GM21576 (cell line): ENCODE data around the gene HPSE2.

Experiments
- ATAC-seq: cut with Tn5 transposase; IDR thresholded peaks from one replicate; pipeline ENCODE4 v1.9.1; 2021; ENCODE audit warnings: mild to moderate bottlenecking, moderate library complexity; ENCODE audit not compliant: unreplicated experiment

HPSE2 gene

DNA sequence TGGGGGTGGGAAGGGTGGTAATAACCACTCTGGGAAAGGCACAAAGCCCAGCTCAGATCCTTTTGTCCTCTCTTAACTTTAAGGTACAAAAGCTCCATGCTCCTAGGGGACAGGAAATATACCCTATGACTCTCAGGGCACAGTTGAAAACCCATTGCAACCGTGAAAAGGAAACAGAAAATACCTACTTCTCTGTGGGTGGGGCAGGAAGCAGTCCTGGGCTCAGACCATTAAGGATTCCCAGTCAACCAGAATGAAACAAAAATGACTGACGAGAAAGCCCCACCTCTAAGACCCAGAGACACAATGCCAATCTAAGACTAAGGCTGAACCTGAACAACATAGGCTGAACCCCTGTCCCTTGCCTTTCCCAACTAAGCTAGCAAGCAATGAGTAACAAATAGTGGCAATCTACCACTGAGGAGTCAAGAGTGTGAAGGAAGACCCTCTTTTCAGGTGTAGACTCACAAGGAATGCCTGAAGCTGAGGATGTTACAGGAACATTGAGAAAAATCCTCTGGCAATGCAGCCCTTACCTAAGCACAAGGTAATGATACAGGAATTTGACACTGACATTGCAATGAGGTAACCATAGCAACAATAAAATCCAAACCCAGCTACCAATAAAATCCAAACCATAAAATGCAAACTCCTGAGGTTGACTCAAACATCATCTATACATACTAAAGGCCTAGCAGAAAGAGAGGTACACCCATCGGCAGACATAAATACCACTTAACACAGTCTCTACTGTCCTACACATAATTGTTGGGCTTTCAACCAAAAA lies 380.1 kb downstream of the HPSE2 start:
- no peak for ATAC-seq

DNA sequence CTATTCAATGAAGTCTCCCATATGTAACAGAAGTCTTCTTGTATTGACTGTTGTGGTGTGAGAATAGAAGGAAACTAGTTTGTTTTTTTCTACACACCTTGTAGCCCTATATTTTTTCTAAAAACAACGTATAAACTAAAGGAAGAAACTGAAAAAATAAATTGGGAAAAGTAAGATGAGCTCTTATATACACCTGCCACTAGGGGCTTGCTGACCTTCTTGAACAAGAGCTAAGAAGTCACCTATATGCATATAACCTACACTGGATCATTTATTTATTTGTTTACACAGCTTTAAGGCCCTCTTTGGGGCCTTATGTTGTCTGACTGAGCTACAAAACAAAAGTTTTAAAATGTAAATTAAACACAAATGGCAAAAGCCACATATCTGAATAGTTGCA lies 383.0 kb downstream of the HPSE2 start:
- no peak for ATAC-seq

DNA sequence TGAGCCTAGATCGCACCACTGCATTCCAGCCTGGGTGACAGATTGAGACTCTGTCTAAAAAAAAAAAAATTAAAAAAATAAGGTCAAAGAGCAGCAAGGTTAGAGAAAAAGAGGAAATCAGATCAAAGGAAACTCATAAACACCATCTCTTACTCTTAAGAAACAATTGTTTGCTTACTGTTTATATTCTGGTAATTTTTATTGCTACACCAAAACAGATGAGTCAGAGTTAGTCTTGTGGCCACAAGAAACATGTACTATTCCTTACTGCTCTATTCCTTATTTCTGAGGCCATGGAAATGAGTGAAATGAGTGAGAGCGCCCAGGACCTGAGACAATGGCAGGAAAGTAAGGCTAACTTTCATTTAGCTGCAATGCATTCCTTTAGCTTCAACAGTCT lies 387.3 kb downstream of the HPSE2 start:
- no peak for ATAC-seq

DNA sequence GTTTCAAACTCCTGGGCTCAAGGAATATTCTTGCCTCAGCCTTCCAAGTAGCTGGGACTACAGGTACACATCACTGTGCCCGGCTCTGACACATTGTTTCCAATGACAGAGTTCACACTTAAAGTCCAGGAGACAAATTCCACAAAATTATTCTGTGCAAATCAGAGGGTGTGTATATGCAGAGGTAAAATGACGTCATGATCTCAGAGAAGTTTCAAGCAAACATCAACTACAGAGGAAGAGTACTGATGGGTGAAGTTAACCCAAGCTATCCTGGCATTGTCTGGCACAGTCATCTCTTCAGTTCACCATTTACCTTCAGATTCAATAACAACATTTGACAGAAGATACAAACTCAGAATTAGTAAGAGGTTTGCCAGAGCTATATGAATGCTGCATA lies 388.9 kb downstream of the HPSE2 start:
- no peak for ATAC-seq

DNA sequence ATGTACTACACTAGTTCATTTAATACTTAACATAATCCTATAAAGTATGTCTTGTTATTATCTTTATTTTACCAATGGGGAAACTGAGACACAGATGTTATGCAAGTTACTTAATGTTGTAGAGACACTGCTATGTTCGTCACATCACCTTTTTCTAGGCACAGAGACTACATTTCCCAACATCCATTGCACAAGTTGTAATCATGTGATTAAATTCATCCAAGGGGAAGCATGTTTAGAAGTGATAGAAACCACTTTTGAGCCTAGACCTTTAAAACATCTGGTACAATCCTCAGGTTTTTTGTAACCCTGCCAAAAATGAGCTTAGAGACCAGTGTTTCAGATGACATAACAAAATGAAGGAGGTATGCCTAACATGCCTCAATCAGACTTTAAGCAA lies 402.1 kb downstream of the HPSE2 start:
- no peak for ATAC-seq

DNA sequence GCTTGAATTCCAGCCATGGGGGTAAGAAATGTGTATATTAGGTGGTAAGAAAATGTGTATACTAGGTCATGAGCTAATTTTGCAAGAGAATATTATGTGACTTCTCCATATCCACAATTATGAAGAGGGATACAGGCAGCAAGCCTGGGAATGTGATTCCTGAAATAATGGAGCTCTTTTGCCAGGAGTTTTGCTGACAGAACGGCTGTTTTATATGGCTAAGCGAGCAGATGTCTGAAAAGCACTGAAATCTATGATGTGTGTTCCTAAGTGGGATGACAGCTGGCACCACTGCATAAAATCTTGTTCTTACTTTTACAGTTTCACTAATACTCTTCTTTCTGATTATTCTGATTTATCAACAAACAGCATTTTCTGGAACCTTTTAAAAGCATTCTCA lies 402.9 kb downstream of the HPSE2 start:
- no peak for ATAC-seq

DNA sequence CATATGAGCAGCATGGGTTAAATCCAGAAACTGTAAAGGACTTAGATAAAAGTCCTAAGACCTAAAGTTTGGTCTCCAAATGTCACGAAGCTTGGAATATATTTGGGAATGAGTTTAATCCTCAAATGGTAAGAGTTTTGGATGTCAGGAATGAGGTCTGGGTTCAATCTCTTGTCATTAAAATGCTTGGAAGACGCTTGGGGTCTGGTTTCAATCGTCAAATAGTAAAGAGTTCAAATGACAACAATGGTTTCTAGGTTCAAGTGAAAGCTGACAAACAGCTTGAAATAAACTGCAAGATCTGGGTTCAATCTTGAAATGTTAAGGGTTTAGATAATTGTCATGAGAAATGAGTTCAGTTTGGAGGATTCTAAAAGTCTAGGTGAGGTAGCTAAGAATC lies 403.5 kb downstream of the HPSE2 start:
- ATAC-seq: no peak

DNA sequence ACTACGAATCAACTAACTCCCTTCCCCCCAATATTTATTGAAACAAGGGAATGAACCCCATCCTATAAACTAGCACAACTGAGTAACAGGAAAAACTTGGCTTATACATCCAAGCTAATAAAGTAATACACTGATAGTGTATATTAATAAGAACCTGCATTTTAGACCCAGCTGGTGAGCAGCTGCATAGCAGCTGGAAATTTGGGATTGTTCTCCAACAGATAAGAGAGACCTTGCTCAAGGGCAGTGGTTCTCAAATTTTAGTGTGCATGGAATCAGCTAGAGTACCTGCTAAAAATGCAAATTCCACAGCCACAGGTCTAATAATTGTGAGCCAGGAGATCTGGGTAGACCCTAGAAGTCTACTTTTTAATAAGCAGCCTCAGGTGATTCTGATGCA lies 404.3 kb downstream of the HPSE2 start:
- ATAC-seq: no peak

DNA sequence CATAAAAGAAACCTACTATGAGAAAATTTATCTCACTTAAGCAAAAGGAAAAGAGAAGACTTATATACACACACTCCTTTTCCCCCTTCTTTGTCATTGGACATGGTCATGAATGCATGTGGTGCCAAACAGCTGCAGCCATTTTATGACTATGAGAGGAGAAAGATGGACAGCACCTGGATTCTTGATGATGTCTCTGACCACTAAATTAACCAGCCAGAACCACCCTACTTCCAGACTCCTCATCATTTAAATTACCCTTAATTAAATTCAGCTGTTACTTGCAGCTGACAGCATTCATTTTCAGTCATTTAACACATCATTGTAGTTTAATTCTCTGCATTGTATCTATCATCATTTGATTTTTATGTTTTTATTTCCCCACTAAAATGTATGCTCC lies 409.9 kb downstream of the HPSE2 start:
- no peak for ATAC-seq

DNA sequence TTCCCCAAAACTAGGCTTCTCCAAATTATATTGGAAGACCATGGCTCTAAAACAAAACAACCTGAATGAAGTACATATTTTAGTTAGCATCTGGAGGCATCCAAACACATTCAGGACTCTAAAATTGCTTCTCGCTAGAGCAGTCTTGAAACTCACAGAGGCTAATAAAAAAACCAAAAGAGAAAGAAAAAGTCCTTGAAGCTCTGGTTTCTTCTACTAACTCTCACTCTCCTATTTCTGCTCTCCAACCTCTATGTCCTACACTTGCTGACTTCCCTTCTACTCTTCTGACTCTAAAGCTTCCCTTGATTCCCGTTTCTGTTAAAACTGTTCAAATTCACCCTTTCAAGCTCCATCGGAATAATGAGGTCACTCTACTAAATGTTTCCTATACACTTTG lies 418.3 kb downstream of the HPSE2 start:
- ATAC-seq: no peak

DNA sequence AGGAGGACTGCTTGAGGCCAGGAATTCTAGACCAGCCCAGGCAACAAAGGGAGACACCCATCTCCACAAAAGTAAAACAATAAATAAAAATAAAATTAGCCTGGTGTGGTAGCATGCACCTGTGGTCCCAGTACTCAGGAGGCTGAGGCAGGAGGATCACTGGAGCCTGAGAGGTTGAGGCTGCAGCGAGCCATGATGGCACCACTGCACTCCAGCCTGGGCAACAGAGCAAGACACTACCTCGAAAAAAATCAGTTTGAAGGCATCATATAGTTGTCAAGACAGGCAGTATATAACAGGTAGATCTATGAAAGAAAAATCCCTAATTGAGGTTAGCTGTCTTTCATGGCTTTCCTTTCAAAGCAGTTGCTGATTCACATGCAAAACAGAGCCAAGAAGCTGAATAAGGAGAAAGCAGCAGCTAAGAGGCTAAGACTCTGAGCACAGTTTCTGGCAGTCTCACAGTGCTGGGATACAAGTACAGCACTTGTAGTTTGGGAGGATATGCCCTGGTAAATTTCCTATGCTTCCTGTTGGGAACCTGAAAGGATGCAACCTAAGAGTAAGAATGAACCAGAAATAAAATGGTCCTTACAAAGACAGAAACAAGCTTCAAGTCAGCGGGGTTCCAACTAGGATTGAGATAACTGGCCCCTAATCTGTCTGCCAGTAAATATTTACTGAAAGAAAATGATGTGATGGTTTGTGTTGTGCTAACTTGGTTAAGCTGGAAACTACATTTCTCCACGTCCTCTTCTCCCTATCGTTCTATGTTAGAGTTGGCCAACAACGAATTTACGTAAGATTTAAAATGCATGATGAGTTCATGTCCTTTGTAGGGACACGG lies 420.4 kb downstream of the HPSE2 start:
- ATAC-seq: no peak

DNA sequence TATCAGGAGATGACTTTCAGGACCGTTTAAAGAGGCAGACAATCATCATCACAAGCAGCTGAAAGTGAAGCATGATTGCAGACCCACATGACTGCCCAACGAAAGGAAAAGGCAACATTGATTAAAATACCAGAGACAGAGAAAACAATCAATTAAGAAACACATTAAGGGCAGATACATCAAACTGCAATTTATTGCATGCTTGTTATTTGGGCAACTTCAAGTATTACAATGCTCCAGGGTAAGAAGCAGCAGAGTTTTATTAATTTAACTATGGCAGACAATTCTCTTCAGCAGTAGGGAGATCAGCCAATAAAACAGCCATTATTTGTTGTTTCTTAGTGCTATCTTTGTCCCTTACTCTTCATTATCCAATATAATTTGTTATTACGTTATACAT lies 421.2 kb downstream of the HPSE2 start:
- ATAC-seq: no peak

DNA sequence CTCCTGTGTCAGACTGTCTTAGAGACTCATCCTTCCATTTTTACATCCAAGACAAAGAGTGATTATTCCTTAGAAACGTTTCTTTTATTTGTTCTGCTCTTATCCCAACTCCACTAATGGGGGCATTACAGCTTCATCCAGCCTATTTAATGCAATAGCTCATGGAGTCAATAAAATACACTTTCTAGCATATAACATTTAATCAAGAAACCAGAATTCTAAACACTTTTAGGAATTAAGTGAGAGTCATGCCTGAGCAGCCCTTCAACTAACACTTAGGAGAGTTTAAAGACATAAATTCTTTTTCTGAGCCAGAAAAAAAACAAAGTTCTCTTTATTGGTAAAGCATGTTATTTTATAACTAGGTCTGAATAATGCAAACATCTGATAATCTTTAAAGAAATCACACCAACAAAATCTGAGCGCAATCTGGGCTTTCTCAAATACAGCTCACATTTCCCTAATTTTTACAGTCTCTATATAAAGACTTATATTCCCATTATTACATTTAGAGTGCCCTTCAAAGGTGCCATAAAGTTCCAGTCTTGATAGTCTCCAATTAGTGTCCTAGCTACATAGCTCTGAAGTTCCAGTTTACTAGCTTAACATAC lies 427.3 kb downstream of the HPSE2 start:
- no peak for ATAC-seq

DNA sequence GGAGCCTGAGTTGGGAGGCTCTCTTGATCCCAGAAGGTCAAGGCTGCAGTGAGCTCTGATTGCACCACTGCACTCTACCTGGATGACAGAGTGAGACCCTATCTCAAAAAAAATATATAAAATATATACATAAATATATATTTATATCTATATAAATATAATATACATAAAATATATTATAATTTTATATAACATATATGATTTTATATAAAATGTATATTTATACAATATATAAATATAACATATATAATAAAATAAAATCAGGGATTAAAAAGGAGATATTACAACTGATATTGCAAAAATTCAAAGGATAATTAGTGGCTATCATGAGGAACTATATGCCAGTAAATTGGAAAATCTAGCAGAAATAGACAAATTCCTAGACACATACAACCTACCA lies 435.4 kb downstream of the HPSE2 start:
- no peak for ATAC-seq

DNA sequence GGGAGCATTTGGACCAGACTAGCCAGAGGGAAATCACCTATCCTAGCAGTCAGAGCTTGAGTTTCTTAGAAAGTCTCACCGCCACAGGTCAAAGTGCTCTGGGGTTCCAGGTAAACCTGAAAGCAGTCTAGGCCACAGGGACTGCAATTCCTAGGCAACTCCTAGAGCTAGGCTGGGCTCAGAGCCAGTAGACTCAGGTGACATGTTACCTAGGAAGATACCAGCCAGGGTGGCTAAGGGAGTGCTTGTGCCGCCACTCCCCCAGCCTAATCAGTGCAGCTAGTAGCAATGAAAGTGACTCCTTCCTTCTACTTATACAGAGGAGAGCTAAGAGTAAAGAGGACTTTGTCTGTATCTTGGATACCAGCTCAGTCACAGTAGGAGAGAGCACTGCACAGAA lies 440.2 kb downstream of the HPSE2 start:
- no peak for ATAC-seq

DNA sequence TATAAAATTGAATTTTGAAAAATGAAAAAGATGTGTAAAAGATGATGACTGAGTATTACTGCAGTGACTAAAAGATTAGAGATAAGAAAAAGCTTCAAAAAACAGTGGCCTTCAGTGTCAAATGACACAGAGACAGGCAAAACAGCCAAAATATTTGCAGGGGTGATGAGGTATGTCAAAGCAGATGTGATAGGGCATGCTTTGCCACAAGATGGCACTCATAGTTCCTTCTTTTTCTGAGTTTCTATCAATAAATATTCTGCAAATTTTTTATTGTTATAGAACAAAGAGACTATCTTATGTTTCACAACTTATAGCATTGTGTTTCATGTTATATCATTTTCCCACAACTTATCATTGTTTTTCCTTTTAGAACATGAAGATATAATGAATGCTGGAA lies 444.8 kb downstream of the HPSE2 start:
- ATAC-seq: no peak

DNA sequence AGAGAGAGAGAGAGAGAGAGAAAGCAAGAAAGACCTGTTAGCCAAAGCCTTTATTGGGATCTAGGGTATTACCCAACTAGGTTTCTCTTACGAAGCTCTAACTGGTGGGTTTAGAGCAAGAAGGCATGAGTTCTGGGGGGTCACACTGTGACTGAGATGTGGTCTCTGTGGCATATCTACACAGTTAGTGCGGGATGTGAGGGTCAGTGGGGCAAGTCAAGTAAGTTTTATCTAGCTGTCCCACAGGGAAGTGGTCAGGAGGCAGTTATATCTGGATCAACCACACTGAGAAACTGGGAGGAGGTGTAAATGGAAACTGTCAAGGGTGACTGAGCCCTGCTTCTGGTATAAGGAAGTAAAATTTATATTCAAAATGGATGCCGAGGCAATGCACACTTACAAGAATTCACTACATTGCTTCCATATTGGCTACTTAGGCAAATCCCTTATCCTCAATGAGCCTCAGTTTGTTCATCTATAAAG lies 457.3 kb downstream of the HPSE2 start:
- ATAC-seq: no peak

DNA sequence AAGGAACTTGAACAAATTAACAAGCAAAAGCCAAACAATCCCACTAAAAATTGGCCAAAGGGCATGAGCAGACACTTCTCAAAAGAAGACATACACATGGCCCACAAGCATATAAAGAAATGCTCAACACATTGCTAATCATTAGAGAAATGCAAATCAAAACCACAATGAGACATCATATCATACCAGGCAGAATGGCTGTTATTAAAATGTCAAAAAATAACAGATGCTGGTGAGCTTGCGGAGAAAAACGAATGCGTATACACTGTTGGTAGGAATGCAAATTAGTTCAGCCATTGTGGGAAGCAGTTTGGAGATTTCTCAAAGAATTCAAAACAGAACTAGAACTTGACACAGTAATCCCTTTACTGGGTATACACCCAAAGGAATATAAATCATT lies 477.2 kb downstream of the HPSE2 start:
- no peak for ATAC-seq

DNA sequence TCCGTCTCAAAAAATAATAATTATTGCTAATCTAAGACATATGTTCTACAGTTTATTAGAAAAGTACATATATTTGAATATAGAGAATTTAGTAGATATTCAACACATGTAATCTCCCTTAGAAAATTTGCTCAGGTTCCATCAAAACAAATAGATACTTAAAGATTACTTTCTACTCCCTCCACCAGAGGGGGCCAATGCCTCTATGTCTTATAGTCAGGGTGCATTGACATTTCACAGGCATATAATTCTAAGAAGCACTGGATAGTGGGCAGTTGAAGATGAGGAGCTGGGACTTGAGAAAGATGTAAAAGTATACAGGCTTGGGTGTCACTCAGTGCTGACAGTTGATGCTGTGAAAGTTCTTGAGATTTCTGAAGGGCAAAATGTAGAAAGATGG lies 487.4 kb downstream of the HPSE2 start:
- ATAC-seq: no peak

DNA sequence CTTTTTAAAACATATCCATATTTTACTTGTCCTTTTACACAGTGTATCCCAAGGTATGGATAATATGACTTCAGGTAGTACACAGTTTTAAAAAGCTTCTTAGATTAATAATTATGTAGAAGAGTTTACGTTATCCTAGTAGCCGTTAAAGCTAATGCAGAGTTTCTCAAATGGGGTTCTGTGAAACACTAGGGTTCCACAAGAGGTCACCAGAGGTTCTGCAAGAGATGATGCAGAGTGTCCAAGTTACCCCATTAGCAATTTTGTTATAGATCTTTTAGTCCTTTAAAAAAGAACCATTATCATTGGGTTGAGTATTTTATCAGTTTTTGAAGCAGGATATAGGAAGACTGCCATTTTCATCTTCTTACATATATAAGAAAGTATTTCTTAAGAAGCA lies 490.0 kb downstream of the HPSE2 start:
- no peak for ATAC-seq

DNA sequence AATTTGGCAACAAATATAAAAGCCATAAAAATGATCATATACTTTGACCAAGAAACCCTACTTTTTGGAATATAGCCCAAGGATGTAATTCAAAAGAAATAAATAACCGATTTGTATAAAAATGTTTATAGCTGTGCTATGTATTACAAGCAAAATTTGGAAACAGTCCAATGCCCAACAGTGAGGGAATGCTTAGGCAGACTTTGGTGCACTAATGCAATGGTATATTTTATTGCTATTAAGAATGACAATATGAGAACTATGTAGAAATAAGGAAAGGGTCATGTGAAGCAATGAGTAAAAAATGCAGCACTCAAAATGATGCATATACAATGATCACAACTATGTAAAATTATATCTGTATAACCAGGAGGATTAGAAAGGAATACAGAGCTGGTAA lies 515.1 kb downstream of the HPSE2 start:
- no peak for ATAC-seq

DNA sequence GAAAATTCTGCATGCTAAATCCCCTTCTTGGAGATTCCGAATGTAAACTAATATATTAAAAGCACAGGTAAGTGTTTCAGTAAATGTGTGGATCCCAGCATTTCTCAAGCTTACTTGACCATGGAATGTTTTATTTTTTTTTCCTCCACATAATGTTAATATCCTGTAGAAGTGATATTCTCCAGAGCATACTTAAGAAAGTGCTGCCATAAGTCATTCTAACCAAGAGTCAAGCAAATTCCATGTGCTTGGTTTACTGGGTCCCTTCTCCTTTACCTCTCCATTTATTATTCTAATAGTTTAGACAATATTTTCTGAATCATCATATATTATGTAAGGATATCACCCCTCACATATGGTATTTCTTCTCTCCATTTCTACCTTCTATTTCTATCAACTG lies 522.1 kb downstream of the HPSE2 start:
- ATAC-seq: no peak
